HG02870 (cell line): ENCODE data around the gene GFRA3.
"Not testable (repeated sequence)": the region's sequence is repeated elsewhere in the genome, so short reads cannot be mapped to it uniquely, and the experiment has no call there.

Experiments
- ATAC-seq: cut with Tn5 transposase; IDR thresholded peaks from one replicate; pipeline ENCODE4 v1.9.1; 2021; ENCODE audit warnings: mild to moderate bottlenecking, moderate library complexity; ENCODE audit not compliant: unreplicated experiment

GFRA3 gene, protein sequence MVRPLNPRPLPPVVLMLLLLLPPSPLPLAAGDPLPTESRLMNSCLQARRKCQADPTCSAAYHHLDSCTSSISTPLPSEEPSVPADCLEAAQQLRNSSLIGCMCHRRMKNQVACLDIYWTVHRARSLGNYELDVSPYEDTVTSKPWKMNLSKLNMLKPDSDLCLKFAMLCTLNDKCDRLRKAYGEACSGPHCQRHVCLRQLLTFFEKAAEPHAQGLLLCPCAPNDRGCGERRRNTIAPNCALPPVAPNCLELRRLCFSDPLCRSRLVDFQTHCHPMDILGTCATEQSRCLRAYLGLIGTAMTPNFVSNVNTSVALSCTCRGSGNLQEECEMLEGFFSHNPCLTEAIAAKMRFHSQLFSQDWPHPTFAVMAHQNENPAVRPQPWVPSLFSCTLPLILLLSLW

GRCh38 chr5:138274189-138274853, at the start of gene GFRA3:
Gene GFRA3, minus strand, starts transcription at chr5:138274621. Its CDS starts 197 bp downstream, at chr5:138274424.
- no peak for ATAC-seq

GRCh38 chr5:138318211-138318610, 43.8 kb upstream of the GFRA3 start:
- not testable (repeated sequence) for ATAC-seq

- no peak for ATAC-seq
These were observed 41.9 kb upstream of the GFRA3 start for GRCh38 chr5:138316355-138316754.

GRCh38 chr5:138315751-138316278, 41.4 kb upstream of the GFRA3 start:
- ATAC-seq: no peak

- ATAC-seq: no peak
These were observed 31.4 kb upstream of the GFRA3 start for GRCh38 chr5:138305797-138306196.

GRCh38 chr5:138303372-138303771, 29.0 kb upstream of the GFRA3 start:
- ATAC-seq: no peak

GRCh38 chr5:138289296-138289695, 14.9 kb upstream of the GFRA3 start:
- no peak for ATAC-seq

DNA sequence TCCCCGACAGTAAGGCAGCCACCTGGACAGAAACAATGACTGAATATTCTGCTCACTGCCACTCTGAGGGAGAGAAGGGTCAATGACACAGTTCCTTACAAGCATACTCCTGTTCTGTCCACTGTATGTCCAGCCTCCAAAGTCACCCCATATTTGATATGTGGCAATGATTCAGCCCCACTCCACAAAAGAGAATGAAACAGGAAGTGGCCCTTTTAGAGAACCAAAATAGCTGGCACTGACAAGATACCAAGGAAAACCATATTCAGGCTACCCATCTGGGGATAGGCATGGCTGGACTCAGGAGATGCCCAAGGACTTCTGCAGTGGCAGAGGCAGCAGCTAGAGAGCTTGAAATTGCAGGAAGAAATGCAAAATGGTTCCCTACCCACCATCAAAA, 12.8 kb upstream of the GFRA3 start:
- ATAC-seq: no peak

DNA sequence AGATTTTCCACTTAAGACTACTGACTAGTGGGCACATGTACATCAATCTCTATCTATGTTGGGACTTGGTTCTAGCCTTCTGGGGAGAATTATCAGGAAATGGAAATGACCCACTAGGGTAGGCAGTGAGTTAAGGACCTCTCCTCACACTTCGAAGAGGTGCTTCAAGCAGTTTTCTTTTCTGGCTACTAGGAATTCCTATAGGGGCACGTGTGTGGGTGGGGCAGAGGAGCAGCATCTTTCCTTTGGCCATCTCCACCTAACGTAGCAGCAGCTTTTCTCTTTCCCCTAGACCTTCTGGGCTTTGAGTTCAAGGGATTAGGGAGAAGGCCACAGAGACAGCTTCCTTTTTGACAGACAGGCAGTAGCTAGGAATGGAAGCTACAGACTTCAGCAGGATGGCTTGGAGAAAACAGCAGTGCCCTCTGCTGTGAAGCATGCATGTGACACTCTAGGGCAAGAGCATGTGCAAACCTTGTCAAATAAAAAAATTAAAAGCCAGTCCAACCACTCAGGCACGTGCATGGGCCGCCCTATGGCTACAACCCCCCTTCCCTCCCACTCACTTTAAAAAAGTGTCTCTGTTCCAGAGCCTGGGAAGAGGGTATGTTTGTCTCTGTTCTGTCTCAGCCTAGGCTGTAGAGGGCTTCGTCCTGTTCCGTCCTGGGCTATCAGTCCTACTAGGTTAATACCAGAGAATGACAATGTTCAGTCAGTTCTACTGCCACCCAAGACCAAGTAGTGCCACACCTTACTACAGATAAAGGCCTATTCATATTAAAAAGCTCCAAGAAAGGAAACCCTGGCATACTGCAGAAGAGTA, 8.7 kb upstream of the GFRA3 start:
- no peak for ATAC-seq

- no peak for ATAC-seq
These were observed 6.5 kb upstream of the GFRA3 start for GRCh38 chr5:138280915-138281314.

GRCh38 chr5:138276402-138277054, 2.1 kb upstream of the GFRA3 start:
- ATAC-seq: no peak

DNA sequence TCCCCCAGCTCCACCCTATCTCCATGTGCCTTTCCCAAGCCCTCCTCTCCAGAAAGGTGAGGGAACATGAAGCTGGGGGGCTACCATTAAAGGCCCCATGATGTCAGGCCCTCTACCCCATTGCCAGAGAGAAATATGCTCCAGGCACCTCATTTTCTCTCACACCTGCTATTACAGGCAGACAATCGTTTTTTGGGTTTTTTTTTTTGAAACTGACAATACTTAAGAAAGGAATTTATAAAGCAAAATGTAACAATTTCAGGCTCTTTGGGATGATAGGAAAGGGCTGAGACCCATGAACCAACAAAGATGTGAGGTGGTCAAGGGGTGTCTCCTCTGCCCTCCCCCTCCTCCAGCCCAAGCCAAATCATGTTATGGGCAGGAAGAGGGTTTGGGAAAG, 1.5 kb upstream of the GFRA3 start:
- no peak for ATAC-seq

GRCh38 chr5:138275379-138275782, 960 bp upstream of the GFRA3 start:
- no peak for ATAC-seq

DNA sequence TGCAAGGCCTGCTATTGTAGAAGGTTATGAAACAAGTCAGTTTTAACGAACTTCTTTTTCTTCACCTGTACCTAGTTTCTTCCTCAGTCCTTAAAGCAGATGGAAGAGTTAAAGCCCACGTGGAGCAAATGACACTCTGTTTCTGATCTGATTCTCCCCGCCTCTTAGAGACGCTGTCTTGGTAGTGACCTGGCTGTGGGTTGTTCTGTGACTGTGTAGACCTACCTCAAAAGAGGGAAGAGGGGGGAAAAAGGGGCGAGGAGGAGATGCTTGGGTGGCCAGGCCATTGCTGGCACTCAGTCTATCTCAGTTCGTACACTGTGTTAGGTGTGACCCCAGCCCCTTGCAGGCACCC, 610 bp downstream of the GFRA3 start:
- no peak for ATAC-seq

DNA sequence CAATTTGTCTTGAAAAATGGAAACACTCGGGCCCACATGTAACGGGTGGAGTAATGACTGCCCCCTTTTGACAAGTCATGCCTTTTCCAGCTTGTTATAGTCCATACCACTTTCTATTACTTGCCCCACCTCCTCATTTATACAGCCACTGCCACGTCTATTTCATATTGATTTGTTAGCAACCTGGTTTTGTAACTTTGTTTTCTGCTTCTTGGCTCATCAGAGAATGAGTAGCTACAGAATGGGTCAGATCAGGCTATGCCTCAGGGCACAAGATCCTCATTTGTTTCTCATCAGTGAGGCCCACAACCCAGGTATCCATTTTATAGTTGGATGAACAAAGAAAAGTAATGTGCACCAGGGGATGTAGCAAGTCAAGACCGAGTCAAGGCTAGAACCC, 1.7 kb downstream of the GFRA3 start:
- no peak for ATAC-seq

- no peak for ATAC-seq
These were observed 3.1 kb downstream of the GFRA3 start for GRCh38 chr5:138271281-138271680.

- no peak for ATAC-seq
These were observed 10.2 kb downstream of the GFRA3 start for GRCh38 chr5:138264183-138264582.

GRCh38 chr5:138263581-138263980, 10.8 kb downstream of the GFRA3 start:
- no peak for ATAC-seq

GRCh38 chr5:138258704-138259292, 15.6 kb downstream of the GFRA3 start:
- no peak for ATAC-seq

DNA sequence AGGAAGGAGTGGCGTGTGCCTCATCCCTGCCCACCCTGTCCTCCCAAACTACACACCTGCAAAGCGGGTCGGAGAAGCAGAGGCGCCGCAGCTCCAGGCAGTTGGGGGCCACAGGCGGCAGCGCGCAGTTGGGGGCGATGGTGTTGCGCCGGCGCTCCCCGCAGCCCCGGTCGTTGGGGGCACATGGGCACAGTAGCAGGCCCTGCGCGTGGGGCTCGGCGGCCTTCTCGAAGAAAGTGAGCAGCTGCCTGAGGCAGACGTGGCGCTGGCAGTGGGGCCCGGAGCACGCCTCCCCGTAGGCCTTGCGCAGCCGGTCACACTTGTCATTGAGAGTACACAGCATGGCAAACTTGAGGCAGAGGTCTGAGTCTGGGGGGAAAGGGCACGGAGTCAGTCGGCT, 16.8 kb downstream of the GFRA3 start:
- ATAC-seq: no peak
